ENCODE data around the gene GUCA2A.

The GUCA2A gene

DNA sequence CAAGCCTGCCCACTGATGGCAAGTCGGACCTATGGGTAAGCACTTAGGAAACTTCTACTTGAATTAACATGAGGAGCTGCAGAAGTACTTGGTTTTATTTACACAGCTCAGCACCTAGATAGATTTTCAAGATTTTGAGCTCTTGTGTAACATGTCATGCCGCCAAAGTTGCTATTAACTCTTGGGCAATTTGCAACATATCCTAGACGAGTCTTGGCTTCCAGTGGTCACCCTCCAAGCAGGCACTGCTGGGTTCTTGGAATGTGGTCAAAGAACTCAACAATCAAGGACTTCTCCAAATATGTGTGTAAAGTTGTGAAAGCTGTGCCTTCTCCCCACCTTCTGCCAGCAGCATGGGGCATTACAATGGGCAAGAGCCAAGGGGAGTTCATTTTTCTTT lies 29.1 kb downstream of the GUCA2A start:
- no peaks in the 10 kb centered on the region for H3K9me3 ChIP-seq (ENCODE audit: severe bottlenecking)
- H3K4me1 ChIP-seq (ENCODE audit: insufficient read depth, poor library complexity, severe bottlenecking): no peaks in the 10 kb centered on the region
- no peaks in the 10 kb centered on the region for H3K27me3 ChIP-seq (ENCODE audit: insufficient read depth, poor library complexity, severe bottlenecking)
- no peak overlapping the region for H3K4me3 ChIP-seq (ENCODE audit: severe bottlenecking)
- DNase-seq (ENCODE audit: low spot score) (no peak), ATAC-seq (ENCODE audit: low read depth) (no peak)
- TF ChIP-seq, protein P1, sequence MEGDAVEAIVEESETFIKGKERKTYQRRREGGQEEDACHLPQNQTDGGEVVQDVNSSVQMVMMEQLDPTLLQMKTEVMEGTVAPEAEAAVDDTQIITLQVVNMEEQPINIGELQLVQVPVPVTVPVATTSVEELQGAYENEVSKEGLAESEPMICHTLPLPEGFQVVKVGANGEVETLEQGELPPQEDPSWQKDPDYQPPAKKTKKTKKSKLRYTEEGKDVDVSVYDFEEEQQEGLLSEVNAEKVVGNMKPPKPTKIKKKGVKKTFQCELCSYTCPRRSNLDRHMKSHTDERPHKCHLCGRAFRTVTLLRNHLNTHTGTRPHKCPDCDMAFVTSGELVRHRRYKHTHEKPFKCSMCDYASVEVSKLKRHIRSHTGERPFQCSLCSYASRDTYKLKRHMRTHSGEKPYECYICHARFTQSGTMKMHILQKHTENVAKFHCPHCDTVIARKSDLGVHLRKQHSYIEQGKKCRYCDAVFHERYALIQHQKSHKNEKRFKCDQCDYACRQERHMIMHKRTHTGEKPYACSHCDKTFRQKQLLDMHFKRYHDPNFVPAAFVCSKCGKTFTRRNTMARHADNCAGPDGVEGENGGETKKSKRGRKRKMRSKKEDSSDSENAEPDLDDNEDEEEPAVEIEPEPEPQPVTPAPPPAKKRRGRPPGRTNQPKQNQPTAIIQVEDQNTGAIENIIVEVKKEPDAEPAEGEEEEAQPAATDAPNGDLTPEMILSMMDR (IDR thresholded peaks at IDR 0.05; ENCODE audit: poor library complexity, severe bottlenecking): no peak
- no peaks in the 10 kb centered on the region for H3K36me3 ChIP-seq (ENCODE audit: low read depth)
- no peak overlapping the region for H3K27ac ChIP-seq (ENCODE audit: poor library complexity, severe bottlenecking)

DNA sequence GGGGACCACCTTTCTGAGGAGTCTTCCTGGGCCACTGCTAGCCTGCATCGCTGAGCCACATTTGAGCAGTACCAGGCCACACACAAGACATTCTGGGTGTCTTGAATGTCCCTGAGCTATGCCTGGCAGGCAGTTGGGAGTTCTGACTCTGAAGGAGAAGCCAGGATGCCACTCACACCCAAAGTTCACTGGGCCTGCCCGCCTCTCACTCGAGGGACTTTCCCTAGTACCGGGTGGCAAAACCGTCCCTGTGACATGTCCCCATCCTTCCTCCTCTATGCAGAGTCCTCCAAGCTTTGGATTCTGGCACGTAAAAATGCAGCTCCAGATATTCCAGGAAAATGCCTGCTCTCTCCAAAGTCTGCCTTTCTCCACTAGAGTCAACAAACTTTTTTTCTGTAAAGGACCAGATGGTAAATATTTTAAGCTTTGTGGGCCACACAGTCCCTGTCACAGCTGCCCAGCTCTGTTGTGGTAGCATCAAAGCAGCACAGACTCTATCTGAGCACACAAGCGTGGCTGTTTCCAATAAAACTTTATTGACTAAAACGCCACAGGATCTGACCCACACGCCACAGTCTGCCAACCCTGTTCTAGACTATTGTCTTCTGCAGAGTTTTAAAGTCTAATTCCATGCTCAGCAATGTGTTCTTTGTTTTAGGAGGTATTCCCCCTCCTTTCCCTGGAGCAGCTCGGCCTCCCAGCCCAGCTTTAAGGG lies 30.6 kb downstream of the GUCA2A start:
- Histone ChIP-seq H3K9me3 (ENCODE audit: severe bottlenecking) (no peaks in the 10 kb centered on the region), H3K4me1 (ENCODE audit: insufficient read depth, poor library complexity, severe bottlenecking) (no peaks in the 10 kb centered on the region), H3K27me3 (ENCODE audit: insufficient read depth, poor library complexity, severe bottlenecking) (no peaks in the 10 kb centered on the region), H3K4me3 (ENCODE audit: severe bottlenecking) (no peak overlapping the region), H3K27ac (ENCODE audit: poor library complexity, severe bottlenecking) (no peak overlapping the region), H3K36me3 (ENCODE audit: low read depth) (no peaks in the 10 kb centered on the region)
- ATAC-seq (ENCODE audit: low read depth) (no peak), DNase-seq (ENCODE audit: low spot score) (no peak)
- TF ChIP-seq, protein P1 (IDR thresholded peaks at IDR 0.05; ENCODE audit: poor library complexity, severe bottlenecking): no peak

DNA sequence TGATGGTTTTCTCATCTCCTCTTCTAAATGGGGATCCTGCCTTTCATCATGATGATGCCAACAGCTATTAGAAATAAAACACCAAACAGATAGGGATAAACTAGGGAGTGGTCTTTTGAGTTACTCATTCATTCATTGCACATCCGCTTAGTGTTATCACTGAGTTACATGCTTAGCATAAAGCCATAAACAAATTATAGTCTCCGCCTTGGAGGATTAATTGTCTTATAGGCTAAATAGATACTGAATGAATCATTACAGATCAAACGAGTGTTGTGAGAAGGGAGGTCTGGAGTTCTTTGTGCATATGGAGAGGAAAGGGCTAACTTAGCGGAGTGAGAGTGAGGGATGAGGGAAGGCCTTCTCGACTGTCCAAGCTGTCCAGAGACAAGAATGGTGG lies 31.2 kb downstream of the GUCA2A start:
- H3K9me3 ChIP-seq (ENCODE audit: severe bottlenecking): no peaks in the 10 kb centered on the region
- TF ChIP-seq, protein P1 (IDR thresholded peaks at IDR 0.05; ENCODE audit: poor library complexity, severe bottlenecking): no peak
- H3K4me1 ChIP-seq (ENCODE audit: insufficient read depth, poor library complexity, severe bottlenecking): no peaks in the 10 kb centered on the region
- no peaks in the 10 kb centered on the region for H3K27me3 ChIP-seq (ENCODE audit: insufficient read depth, poor library complexity, severe bottlenecking)
- DNase-seq (ENCODE audit: low spot score): no peak
- ATAC-seq (ENCODE audit: low read depth): no peak
- no peak overlapping the region for H3K4me3 ChIP-seq (ENCODE audit: severe bottlenecking)
- H3K36me3 ChIP-seq (ENCODE audit: low read depth): no peaks in the 10 kb centered on the region
- H3K27ac ChIP-seq (ENCODE audit: poor library complexity, severe bottlenecking): no peak overlapping the region

DNA sequence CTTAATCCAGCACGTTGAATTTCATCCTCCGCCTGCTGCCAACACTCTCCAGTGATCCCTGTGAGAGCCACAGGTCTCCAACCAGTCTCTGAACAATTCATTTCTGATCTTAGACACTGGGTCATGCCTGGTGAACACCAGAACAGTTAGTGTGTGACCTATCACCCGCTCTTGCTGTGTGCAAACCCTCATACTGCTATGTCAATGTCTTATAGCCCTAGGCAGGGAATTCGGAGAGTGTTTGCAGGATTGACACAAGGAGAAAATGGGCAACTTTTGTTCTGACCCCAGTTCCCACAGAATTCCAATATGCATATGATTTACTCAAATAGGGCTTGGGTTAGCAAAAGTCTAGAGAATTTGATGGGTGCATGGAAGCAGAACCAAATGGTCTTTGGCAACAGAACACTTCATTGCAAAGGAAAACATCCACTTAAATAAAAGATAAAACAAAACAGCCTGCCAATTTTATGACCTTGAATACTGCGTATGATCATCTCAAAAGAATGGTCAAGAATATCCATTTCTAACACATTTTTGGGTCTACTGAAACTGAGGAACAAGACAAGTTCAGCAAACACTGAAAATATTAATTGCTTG lies 34.4 kb downstream of the GUCA2A start:
- Histone ChIP-seq H3K27ac (ENCODE audit: poor library complexity, severe bottlenecking) (no peak overlapping the region), H3K27me3 (ENCODE audit: insufficient read depth, poor library complexity, severe bottlenecking) (peaks cover 2% of the 10 kb centered on the region), H3K9me3 (ENCODE audit: severe bottlenecking) (no peaks in the 10 kb centered on the region), H3K4me1 (ENCODE audit: insufficient read depth, poor library complexity, severe bottlenecking) (no peaks in the 10 kb centered on the region), H3K36me3 (ENCODE audit: low read depth) (no peaks in the 10 kb centered on the region), H3K4me3 (ENCODE audit: severe bottlenecking) (no peak overlapping the region)
- DNase-seq (ENCODE audit: low spot score) (no peak), ATAC-seq (ENCODE audit: low read depth) (no peak)
- TF ChIP-seq, protein P1 (IDR thresholded peaks at IDR 0.05; ENCODE audit: poor library complexity, severe bottlenecking): no peak

DNA sequence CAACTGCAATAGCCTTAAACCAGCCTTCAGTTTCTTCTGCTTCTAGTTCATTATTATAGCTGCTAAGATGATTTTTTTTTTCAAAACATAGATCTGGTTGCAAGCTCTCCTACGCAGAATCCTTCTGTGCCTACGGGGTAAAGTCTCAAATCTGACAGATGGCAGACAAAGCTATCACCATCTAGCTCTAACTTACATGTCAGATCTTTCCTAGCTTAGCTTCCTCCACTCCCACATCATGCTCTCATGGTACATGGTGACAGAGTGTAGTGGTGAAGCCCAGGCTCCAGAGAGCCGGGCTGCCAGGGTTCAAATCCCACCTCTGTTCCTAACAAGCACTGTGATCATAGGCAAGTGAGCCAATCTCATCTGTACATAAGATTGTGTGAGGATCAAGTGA lies 35.6 kb downstream of the GUCA2A start:
- Histone ChIP-seq H3K9me3 (ENCODE audit: severe bottlenecking) (no peaks in the 10 kb centered on the region), H3K27ac (ENCODE audit: poor library complexity, severe bottlenecking) (no peak overlapping the region), H3K27me3 (ENCODE audit: insufficient read depth, poor library complexity, severe bottlenecking) (peaks cover 2% of the 10 kb centered on the region), H3K36me3 (ENCODE audit: low read depth) (no peaks in the 10 kb centered on the region), H3K4me3 (ENCODE audit: severe bottlenecking) (no peak overlapping the region), H3K4me1 (ENCODE audit: insufficient read depth, poor library complexity, severe bottlenecking) (no peaks in the 10 kb centered on the region)
- no peak for DNase-seq (ENCODE audit: low spot score)
- TF ChIP-seq, protein P1 (IDR thresholded peaks at IDR 0.05; ENCODE audit: poor library complexity, severe bottlenecking): no peak
- ATAC-seq (ENCODE audit: low read depth): no peak

Data from RWPE2 (cell line).